Retinal pigment epithelial cell (primary cell): ENCODE measurements around the gene NF2.

ENCODE experiments used
- DNase-seq: peaks from one replicate; pipeline ENCODE4 v3.0.0-alpha.2; 2010; ENCODE audit warnings: low read depth
- H3K4me3 ChIP-seq: 2 replicates; pipeline ENCODE4 v1.5.1; 2011; ENCODE audit warnings: mild to moderate bottlenecking, low read length, control low read depth, moderate library complexity
- CTCF ChIP-seq: conservative IDR thresholded peaks from 2 replicates; pipeline ENCODE4 v1.5.1; 2011; ENCODE audit warnings: low read depth, low read length, control low read depth, inconsistent platforms

NF2 gene

GRCh38 chr22:29626497-29627195 lies 23.2 kb downstream of the NF2 start:
- no peak overlapping the region for H3K4me3 ChIP-seq
- TF ChIP-seq CTCF, result no peak
- no peak for DNase-seq

DNA sequence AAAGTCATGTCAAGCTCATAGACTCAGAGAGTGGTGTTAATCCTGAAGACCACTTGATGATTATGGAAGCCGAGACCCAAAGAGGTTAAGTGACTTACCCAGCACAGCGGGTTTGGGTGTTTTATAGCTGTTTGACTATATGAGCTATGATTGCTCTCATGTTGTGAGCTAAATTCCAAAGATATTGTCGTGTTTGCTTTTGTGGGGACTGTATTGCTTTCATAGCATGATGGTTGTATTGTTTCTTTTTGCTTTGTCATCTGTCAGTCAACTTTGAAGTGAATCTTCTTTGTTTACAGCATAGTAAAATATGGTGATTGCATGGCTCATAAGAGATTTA lies 23.7 kb downstream of the NF2 start:
- TF ChIP-seq CTCF, result no peak
- DNase-seq, result no peak
- H3K4me3 ChIP-seq, result no peak overlapping the region

DNA sequence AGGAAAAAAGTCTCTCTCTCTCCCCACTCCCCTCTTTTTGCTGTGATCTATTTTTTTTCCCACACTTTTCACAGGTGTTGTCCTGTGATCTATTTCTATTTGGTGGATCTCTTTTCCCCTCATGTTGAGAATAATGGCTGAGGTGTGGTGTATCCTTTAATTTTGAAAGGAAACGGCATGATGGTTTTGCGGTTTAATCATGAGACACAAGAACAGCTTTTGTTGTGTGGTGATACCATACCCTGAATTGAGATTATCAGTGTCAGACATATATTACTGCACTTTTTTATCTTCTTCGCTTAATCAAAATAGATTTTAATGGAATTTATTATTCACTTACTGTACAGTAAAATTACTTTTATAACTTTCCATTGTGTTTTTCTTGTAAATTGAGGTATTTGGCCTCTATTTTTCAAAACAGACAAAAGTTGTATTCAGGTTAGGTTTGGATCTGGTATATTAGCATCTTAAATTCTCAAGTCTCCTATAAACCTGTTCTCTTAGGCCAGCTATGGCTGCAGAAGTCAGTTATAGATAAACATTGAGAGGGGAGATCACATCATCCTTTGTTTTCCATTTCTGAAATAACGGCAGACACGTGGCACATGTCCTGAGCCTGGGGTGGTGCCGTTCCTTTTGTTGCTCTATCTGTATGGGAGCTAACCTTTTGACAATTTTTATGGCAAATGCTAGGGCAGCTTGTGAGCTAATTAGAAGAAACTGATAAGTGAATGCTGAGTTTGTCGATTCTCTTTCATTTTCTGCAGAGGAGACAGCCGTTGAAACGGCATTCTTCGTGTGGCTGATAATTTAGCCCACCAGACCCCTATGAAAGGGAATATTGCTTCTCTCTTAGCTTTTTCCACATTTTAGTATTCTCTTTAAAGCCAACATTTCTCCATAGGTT lies 25.8 kb downstream of the NF2 start:
- TF ChIP-seq CTCF, result no peak
- DNase-seq, result no peak
- H3K4me3 ChIP-seq, result no peak overlapping the region

GRCh38 chr22:29629903-29630516 lies 26.6 kb downstream of the NF2 start:
- H3K4me3 ChIP-seq, result no peak overlapping the region
- DNase-seq, result no peak
- no peak for TF ChIP-seq CTCF

DNA sequence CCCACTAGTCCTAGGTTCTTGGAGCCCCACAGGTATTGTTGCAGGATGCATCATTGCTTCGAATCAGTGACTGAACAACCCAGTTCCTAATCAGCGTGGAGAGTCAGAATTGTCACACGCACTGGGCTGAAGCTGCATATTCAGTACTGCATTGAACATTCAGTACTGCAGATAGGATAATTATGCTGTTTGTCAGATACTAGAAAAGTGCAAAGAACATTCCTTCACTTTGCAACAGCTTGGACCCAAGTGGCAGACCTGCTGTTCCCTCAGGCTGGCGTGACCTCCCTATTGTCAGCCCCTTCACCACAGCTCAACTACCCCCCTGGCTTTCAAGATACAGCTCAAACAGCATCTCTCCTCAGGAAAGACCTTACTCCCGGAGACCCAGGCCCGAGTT lies 27.6 kb downstream of the NF2 start:
- DNase-seq, result no peak
- no peak overlapping the region for H3K4me3 ChIP-seq
- no peak for TF ChIP-seq CTCF

GRCh38 chr22:29631725-29632124 lies 28.3 kb downstream of the NF2 start:
- no peak overlapping the region for H3K4me3 ChIP-seq
- TF ChIP-seq CTCF, result no peak
- DNase-seq, result no peak
